Measurements from ENCODE around the gene DIP2B.

- TF ChIP-seq GATA2 (IDR thresholded peaks at IDR 0.05; ENCODE audit: low read depth, low read length): no peak
- TF ChIP-seq GATA3 (IDR thresholded peaks at IDR 0.05; ENCODE audit: low read depth, low read length): no peak
Observed at GRCh38 chr12:50772470-50772869, 267.7 kb downstream of the DIP2B start.

All from SH-SY5Y (cell line).